ENCODE data around the gene IRF2BP2. TPM values are rescaled to one million over a fixed set of nuclear protein-coding genes. Genes with fewer than 3 reads are reported as not detected.

The IRF2BP2 gene
- total RNA-seq, 1 experiment from 2014 or later = 60.8 TPM

- Histone ChIP-seq H3K4me1 (replicated peaks) (peaks cover 21% of the 10 kb centered on the region), H3K27me3 (replicated peaks) (no peaks in the 10 kb centered on the region), H3K4me3 (no peak overlapping the region), H3K36me3 (no peaks in the 10 kb centered on the region), H3K27ac (no peak overlapping the region), H3K9me3 (replicated peaks) (no peaks in the 10 kb centered on the region)
- DNase-seq (ENCODE audit: low read depth in 1 of 2, low spot score in 2 of 2) = peak in 1 of 2 experiments; percentile 11
These were observed 44.8 kb downstream of the IRF2BP2 start for GRCh38 chr1:234565132-234565531.

GRCh38 chr1:234564035-234565029 lies 45.6 kb downstream of the IRF2BP2 start:
- no peaks in the 10 kb centered on the region for H3K9me3 ChIP-seq (replicated peaks)
- H3K4me3 ChIP-seq = no peak overlapping the region
- H3K4me1 ChIP-seq (replicated peaks) = peaks cover 21% of the 10 kb centered on the region
- DNase-seq (ENCODE audit: low read depth in 1 of 2, low spot score in 2 of 2) = peak; percentile 47 to 49
- H3K36me3 ChIP-seq = no peaks in the 10 kb centered on the region
- H3K27me3 ChIP-seq (replicated peaks) = no peaks in the 10 kb centered on the region
- no peak overlapping the region for H3K27ac ChIP-seq

DNA sequence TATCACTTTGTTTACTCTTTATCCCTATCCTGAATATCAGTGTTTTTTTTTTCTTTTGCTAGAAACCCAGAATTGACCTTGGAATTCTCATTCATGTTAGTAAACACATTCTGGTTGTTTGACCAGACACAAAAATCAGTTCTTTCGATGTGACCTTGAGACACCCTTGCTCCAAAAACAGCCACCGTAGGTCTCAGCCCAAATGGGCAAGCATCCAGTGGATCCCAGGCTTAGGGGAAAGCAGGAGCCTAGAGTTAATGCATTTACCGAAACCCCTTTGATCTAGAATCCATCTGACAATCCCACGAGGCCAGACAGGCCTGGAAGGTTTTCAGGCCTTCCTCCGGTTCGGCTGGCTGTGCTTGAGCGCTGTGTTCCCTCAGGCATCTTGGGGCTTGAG lies 47.6 kb downstream of the IRF2BP2 start:
- H3K27me3 ChIP-seq (replicated peaks) = no peaks in the 10 kb centered on the region
- H3K36me3 ChIP-seq = no peaks in the 10 kb centered on the region
- H3K27ac ChIP-seq = no peak overlapping the region
- no peak overlapping the region for H3K4me3 ChIP-seq
- H3K9me3 ChIP-seq (replicated peaks) = no peaks in the 10 kb centered on the region
- peaks cover 21% of the 10 kb centered on the region for H3K4me1 ChIP-seq (replicated peaks)
- DNase-seq (ENCODE audit: low read depth in 1 of 2, low spot score in 2 of 2) = peak in 1 of 2 experiments; percentile 9

- Histone ChIP-seq H3K27ac (no peak overlapping the region), H3K27me3 (replicated peaks) (no peaks in the 10 kb centered on the region), H3K4me3 (no peak overlapping the region), H3K4me1 (replicated peaks) (peaks cover 21% of the 10 kb centered on the region), H3K36me3 (no peaks in the 10 kb centered on the region), H3K9me3 (replicated peaks) (no peaks in the 10 kb centered on the region)
- DNase-seq (ENCODE audit: low read depth in 1 of 2, low spot score in 2 of 2) = peak in 1 of 2 experiments; percentile 16
These were observed 48.7 kb downstream of the IRF2BP2 start for GRCh38 chr1:234561319-234561718.

GRCh38 chr1:234559902-234560676 lies 49.9 kb downstream of the IRF2BP2 start:
- Histone ChIP-seq H3K27me3 (replicated peaks) (no peaks in the 10 kb centered on the region), H3K4me1 (replicated peaks) (peaks cover 23% of the 10 kb centered on the region), H3K9me3 (replicated peaks) (no peaks in the 10 kb centered on the region), H3K36me3 (no peaks in the 10 kb centered on the region), H3K27ac (no peak overlapping the region), H3K4me3 (no peak overlapping the region)
- DNase-seq (ENCODE audit: low read depth in 1 of 2, low spot score in 2 of 2) = peak in 1 of 2 experiments; percentile 25

- DNase-seq (ENCODE audit: low read depth in 1 of 2, low spot score in 2 of 2) = peak in 1 of 2 experiments; percentile 35
- peaks cover 23% of the 10 kb centered on the region for H3K4me1 ChIP-seq (replicated peaks)
- no peaks in the 10 kb centered on the region for H3K9me3 ChIP-seq (replicated peaks)
- H3K27me3 ChIP-seq (replicated peaks) = no peaks in the 10 kb centered on the region
- no peak overlapping the region for H3K4me3 ChIP-seq
- no peaks in the 10 kb centered on the region for H3K36me3 ChIP-seq
- no peak overlapping the region for H3K27ac ChIP-seq
These were observed 50.7 kb downstream of the IRF2BP2 start for GRCh38 chr1:234559152-234559901.

DNA sequence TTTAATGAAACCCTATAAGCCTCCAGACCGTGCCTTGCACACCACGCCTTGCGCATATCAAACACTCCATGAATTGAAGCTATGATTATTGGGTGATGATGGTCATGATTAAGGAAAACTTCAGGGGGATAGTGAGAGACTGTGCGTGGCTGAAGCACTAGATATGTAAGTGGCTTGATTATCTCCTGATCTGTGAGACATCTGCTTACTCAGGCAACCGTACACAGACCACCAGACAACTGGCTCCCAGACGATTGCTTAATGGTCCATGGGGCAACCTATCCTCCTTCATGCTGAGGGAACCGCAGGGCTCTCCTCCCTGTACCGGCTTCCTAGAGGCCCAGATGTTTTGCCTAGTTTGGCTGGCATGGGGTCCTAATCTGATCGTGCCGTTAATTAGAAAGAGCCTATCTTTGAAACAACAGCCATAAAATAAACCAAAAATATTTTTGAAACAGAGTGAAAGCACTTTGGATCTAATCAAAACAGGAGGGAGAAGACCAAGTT lies 51.6 kb downstream of the IRF2BP2 start:
- no peaks in the 10 kb centered on the region for H3K27me3 ChIP-seq (replicated peaks)
- no peak overlapping the region for H3K4me3 ChIP-seq
- peaks cover 30% of the 10 kb centered on the region for H3K4me1 ChIP-seq (replicated peaks)
- H3K27ac ChIP-seq = no peak overlapping the region
- no peaks in the 10 kb centered on the region for H3K9me3 ChIP-seq (replicated peaks)
- H3K36me3 ChIP-seq = no peaks in the 10 kb centered on the region
- peak in 1 of 2 experiments; percentile 10 for DNase-seq (ENCODE audit: low read depth in 1 of 2, low spot score in 2 of 2)

- H3K4me1 ChIP-seq (replicated peaks) = peaks cover 25% of the 10 kb centered on the region
- DNase-seq (ENCODE audit: low read depth in 1 of 2, low spot score in 2 of 2) = peak in 1 of 2 experiments; percentile 19
- no peaks in the 10 kb centered on the region for H3K27me3 ChIP-seq (replicated peaks)
- H3K36me3 ChIP-seq = no peaks in the 10 kb centered on the region
- no peak overlapping the region for H3K27ac ChIP-seq
- no peaks in the 10 kb centered on the region for H3K9me3 ChIP-seq (replicated peaks)
- H3K4me3 ChIP-seq = no peak overlapping the region
These were observed 53.6 kb downstream of the IRF2BP2 start for GRCh38 chr1:234556245-234556943.

GRCh38 chr1:234555390-234556024 lies 54.5 kb downstream of the IRF2BP2 start:
- DNase-seq (ENCODE audit: low read depth in 1 of 2, low spot score in 2 of 2) = peak in 1 of 2 experiments; percentile 15
- Histone ChIP-seq H3K9me3 (replicated peaks) (no peaks in the 10 kb centered on the region), H3K4me3 (no peak overlapping the region), H3K36me3 (no peaks in the 10 kb centered on the region), H3K27ac (no peak overlapping the region), H3K4me1 (replicated peaks) (peaks cover 25% of the 10 kb centered on the region), H3K27me3 (replicated peaks) (no peaks in the 10 kb centered on the region)

- no peak overlapping the region for H3K27ac ChIP-seq
- peaks cover 25% of the 10 kb centered on the region for H3K4me1 ChIP-seq (replicated peaks)
- no peak for DNase-seq (ENCODE audit: low read depth in 1 of 2, low spot score in 2 of 2)
- H3K36me3 ChIP-seq = no peaks in the 10 kb centered on the region
- H3K4me3 ChIP-seq = no peak overlapping the region
- H3K27me3 ChIP-seq (replicated peaks) = no peaks in the 10 kb centered on the region
- H3K9me3 ChIP-seq (replicated peaks) = no peaks in the 10 kb centered on the region
These were observed 55.2 kb downstream of the IRF2BP2 start for GRCh38 chr1:234554698-234555311.

Measured in SJSA1 (cell line).